GM18867 (cell line): ENCODE measurements around the gene RND3.
A peak's percentile ranks its signal among the peaks of the same experiment; 100 is the strongest.

ENCODE experiments used
- ATAC-seq: cut with Tn5 transposase; IDR thresholded peaks from one replicate; pipeline ENCODE4 v1.9.1; 2021; ENCODE audit warnings: mild to moderate bottlenecking, moderate library complexity; ENCODE audit not compliant: unreplicated experiment

Gene RND3

GRCh38 chr2:150494234-150494945 lies 6.9 kb upstream of the RND3 start:
- ATAC-seq: no peak

- ATAC-seq: no peak
These were observed 4.5 kb upstream of the RND3 start for GRCh38 chr2:150491943-150492342.

DNA sequence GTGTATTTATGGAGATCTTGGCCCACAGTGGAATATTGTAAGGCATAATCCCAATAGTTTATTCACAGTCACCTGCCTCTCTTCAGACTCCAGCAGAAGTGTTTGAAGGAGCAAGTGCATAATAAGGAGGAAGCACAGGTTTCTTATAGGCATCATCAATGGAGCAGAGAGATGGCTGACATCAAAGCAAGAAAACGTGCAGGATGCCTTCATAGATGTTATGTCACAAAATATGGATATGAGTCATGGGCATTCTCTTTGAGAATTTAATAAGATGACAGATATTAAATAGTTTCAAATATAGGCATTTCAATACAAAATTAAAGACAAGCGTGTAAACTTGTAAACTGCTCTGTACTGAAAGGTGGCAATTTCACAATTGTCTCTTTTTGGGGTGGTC lies 4.0 kb upstream of the RND3 start:
- no peak for ATAC-seq

- ATAC-seq: no peak
These were observed 3.0 kb upstream of the RND3 start for GRCh38 chr2:150490466-150490865.

DNA sequence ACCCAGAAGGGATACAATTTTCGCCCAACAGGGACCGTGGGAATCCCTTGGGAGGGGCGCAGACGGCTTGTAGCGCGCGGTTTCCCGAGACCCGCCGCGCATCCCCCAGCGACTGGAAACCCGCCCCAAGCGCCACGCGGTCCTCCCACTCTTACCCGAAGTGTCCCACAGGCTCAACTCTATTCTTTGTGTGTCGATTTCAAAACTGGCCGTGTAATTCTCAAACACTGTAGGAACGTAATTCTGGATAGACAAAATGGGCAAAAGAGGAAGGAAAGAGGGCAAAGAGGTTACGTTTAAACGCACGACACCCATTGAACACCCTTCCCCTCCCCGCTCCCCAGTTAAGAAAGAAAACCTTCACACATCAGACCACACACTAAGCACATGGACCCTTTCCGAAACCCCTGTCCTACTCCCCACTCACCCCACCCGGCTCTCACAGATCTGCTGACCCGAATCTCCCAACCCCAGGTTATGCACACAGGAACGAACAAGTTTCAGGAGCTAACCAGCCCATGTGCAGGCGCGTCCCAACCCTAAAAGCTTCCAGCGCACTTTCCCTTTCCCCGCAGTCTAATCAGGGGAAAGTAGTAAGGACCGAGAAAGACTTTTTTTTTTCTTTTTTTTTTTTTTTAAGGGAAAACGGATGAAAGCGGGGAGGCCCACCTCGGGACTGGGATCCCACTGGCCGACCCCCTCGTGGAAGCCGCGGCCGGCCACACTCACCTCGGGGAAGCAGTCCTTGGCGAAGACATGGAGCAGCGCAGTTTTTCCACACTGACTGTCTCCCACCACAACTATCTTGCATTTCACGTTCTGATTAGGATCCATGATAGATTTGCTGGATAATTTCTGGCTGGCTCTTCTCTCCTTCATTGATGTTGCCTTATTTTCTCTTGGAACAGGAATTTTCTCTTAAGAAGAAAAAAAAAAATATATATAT lies 655 bp downstream of the RND3 start:
- ATAC-seq: no peak

GRCh38 chr2:150485871-150486538 lies 1.5 kb downstream of the RND3 start:
- ATAC-seq: no peak

DNA sequence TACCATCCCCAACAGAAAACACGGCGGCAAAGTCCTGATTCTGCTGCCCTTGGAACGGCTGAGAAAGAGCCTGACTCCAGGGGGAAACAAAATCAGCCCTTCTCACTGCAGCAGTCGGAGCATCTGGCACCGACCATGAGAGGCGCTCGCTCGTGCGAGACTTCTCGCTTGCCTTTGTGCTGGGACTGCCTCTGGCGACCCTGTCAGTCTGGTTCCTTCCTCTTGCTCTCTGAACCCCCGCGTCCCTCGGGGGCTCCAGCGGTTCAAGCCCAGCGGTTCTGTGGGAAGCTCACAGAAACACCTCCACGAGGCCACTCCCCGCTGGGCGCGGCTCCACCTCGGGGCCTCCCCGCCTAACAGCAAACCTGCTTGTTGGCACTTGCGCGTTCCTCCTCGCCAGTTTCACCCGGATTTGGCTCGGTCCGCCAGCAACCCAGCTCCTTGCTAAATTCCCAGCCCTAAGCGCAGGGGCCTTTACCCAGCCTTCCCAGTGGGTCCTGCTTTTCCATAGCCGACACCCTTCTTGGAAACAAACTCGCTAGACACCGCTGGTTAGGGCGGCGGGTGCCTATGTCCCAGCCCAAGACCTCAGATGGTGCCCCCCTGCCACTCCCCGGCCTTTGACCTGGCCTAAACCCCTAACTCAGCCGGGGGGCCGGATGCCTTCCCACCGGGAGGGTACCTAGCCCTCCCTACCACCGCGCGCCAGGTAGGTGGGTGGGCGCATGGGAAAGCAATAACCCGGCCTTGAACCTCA lies 2.2 kb downstream of the RND3 start:
- ATAC-seq: peak; percentile 58

DNA sequence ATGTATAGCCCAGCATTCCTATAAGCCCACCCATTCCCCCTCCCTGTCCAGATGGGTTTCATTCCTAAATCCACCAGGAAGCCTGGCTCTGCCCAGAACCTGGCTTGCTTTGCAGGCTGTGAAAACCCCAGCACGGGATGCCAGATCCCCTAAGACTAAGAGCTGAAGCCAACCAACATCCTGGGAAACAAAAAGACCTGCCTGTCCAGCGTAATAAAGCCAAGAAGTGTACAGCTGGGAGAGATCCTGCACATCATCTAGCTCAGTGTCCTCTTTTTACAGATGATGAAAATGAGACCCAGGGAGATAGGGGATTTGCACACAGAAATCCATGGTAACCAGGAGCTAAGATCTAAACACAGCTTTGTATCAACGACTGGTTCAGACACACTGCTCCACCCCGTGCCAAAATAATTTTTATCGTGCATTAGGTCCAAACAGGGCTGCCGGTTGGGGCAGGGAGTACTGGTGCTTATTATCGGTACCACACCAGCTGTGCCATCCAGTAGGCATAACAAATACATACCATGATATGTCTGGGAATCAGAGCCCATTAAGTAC lies 2.9 kb downstream of the RND3 start:
- no peak for ATAC-seq

DNA sequence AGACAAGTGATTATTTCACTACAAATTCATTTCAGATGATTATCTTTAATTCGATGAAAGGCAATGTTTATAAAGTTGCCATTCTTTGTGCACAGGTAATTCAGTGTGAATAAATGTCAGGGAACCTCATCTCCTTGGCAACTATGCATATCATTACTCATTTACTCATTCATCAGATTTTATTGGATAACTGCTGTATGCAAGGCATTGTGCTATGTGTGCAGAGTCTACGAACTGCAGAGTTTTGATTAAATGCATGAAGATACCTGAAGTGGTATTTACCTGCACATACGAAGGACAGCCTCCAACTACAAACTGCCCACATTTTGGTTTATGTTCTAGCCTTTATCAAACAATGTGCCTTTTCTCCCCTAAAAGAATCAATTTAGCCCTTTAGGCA lies 3.5 kb downstream of the RND3 start:
- no peak for ATAC-seq

- no peak for ATAC-seq
These were observed 3.9 kb downstream of the RND3 start for GRCh38 chr2:150483532-150483931.

GRCh38 chr2:150482667-150483400 lies 4.6 kb downstream of the RND3 start:
- ATAC-seq: no peak

DNA sequence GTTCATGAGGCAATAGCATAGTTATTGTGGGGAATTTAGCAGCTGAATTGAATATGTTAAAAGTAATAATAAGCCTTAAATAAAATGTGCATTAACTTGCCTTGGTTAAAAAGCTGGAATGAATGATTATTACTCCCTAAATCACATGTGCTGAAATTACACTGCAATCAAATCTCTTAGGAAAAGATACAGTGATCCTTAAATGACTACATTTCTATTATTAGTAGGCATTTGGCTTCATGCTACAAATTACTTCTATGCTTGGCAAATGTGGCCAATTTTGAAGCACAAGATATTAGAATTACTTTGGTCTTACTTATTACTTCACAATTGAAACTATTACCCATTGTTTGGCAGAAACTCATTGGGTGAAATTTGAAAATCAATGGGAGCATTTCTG lies 5.4 kb downstream of the RND3 start:
- ATAC-seq: no peak

GRCh38 chr2:150480971-150481830 lies 6.3 kb downstream of the RND3 start:
- ATAC-seq: no peak

DNA sequence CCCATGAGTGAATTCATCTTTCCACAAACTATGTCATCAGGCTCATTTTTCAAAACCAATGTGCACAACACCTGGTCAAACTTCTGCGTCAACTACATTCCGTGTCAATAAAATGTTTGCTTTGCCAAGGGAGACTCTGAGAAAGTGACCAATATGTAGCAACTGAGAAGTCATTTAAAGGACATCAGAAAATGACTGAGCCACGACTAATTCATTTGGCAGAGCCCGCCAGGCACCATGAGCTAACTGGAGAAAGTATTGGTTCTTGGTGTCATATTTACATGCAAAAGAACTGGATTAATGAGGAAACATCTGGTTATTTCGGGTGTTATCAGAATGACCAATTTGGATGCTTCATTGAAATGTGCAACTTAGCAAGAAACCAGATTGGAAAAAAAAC lies 7.2 kb downstream of the RND3 start:
- no peak for ATAC-seq

DNA sequence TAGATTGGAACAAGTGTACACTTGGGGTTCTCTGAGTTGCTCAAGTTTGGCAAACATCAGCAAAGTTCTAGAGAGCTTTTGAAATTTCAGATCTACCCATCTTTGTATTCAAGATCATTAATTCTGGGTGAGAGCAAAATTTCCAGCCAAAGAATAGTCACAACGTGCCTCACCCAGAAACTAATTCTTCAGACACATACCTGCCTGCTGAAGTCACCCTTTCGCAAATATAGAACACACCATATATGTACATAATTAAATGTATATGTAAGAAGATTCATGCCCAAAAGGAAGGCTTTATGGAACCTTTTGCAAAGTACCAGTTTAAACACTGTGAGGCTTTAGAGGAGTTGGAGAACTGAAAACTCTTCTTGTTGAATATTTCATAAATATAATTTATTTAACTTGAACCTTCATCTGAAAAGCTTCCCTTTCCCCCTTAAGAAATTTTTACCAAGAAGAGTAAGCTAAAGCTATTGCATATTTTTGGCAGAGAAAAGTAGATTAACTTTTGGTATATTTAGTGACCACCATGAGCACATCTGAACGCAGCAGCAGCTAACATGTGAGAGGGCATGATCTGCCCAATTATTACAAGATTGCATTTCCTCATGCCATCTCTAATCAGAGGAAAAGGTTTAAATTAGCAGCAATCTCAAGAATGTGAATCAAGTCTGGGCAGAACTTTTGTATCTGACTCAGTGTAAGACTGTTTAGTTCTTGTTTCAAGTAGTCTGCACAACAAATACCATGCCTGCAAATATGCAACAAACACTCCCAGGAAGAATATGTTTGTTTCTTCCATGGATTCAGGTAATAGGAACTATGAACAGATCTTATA lies 8.2 kb downstream of the RND3 start:
- no peak for ATAC-seq

GRCh38 chr2:150478200-150478974 lies 9.1 kb downstream of the RND3 start:
- ATAC-seq: no peak

- no peak for ATAC-seq
These were observed 10.1 kb downstream of the RND3 start for GRCh38 chr2:150477347-150477746.
